Endothelial cell (in vitro differentiated cells): ENCODE measurements around the gene ZNF107. TPM values are rescaled to one million over a fixed set of nuclear protein-coding genes. Genes with fewer than 3 reads are reported as not detected.

Experiments
- DNase-seq: peaks from one replicate; pipeline ENCODE4 v3.0.0; 2021; ENCODE audit warnings: low spot score
- H3K27ac Mint-ChIP-seq: one replicate; pipeline ENCODE4 v1.8.0; 2021; ENCODE audit warnings: mixed read lengths, inconsistent platforms; ENCODE audit not compliant: unreplicated experiment
- H3K27me3 Mint-ChIP-seq: one replicate; pipeline ENCODE4 v1.8.0; 2021; ENCODE audit warnings: mild to moderate bottlenecking, moderate library complexity, mixed read lengths, inconsistent platforms; ENCODE audit not compliant: unreplicated experiment
- H3K36me3 Mint-ChIP-seq: one replicate; pipeline ENCODE4 v1.8.0; 2021; ENCODE audit warnings: mild to moderate bottlenecking, low read depth, mixed read lengths, inconsistent platforms; ENCODE audit not compliant: unreplicated experiment
- H3K4me1 Mint-ChIP-seq: one replicate; pipeline ENCODE4 v1.8.0; 2021; ENCODE audit warnings: mild to moderate bottlenecking, mixed read lengths, inconsistent platforms; ENCODE audit not compliant: unreplicated experiment
- H3K4me3 Mint-ChIP-seq: one replicate; pipeline ENCODE4 v1.8.0; 2021; ENCODE audit warnings: mild to moderate bottlenecking, mixed read lengths, inconsistent platforms; ENCODE audit not compliant: unreplicated experiment
- H3K9me3 Mint-ChIP-seq: one replicate; pipeline ENCODE4 v1.8.0; 2021; ENCODE audit warnings: mixed read lengths, inconsistent platforms; ENCODE audit not compliant: unreplicated experiment
- total RNA-seq: library from RNA; stranded (reverse); fragmentation: NEBNext Ultra II Directional; extraction: Animal tissue kit (Norgen Biotek cat#: 25700); gene quantifications from one replicate; pipeline ENCODE4 v1.2.1, GENCODE V29; 2021; ENCODE audit not compliant: unreplicated experiment
- TF ChIP-seq, protein P1 (sequence below): fragments of 200-600 bp; sonication (generic); IDR thresholded peaks from one replicate; pipeline ENCODE4 v1.5.0; 2021; ENCODE audit warnings: antibody characterized with exemption; ENCODE audit not compliant: unreplicated experiment

Gene ZNF107
- total RNA-seq, 1 donor from 2014 or later = 10.4 TPM

DNA sequence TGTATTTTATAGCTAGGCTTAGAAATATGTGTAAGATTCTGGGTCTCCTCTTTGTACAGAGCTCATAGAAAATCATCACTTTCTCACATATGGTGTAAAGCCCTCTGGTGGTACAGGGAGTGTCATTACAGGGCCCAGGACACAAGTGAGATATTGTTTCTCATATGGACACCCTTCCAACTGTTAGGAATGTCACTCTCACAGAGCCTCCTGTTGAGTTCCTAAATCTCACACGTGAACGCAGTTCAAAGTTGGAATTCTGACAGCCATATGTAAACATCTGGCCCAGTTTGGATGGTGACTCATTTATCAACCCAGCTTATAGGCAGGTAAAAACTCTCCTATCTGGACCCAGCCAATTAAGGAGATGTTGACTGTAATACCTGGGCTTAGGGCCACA, 35.4 kb upstream of the ZNF107 start:
- Mint-ChIP-seq H3K36me3 (no peaks in the 10 kb centered on the region), H3K4me1 (no peaks in the 10 kb centered on the region), H3K4me3 (no peak overlapping the region), H3K27ac (no peak overlapping the region), H3K27me3 (peaks cover 8% of the 10 kb centered on the region), H3K9me3 (peaks cover 14% of the 10 kb centered on the region)
- TF ChIP-seq, protein P1, sequence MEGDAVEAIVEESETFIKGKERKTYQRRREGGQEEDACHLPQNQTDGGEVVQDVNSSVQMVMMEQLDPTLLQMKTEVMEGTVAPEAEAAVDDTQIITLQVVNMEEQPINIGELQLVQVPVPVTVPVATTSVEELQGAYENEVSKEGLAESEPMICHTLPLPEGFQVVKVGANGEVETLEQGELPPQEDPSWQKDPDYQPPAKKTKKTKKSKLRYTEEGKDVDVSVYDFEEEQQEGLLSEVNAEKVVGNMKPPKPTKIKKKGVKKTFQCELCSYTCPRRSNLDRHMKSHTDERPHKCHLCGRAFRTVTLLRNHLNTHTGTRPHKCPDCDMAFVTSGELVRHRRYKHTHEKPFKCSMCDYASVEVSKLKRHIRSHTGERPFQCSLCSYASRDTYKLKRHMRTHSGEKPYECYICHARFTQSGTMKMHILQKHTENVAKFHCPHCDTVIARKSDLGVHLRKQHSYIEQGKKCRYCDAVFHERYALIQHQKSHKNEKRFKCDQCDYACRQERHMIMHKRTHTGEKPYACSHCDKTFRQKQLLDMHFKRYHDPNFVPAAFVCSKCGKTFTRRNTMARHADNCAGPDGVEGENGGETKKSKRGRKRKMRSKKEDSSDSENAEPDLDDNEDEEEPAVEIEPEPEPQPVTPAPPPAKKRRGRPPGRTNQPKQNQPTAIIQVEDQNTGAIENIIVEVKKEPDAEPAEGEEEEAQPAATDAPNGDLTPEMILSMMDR = peak; percentile 62
- DNase-seq = no peak

DNA sequence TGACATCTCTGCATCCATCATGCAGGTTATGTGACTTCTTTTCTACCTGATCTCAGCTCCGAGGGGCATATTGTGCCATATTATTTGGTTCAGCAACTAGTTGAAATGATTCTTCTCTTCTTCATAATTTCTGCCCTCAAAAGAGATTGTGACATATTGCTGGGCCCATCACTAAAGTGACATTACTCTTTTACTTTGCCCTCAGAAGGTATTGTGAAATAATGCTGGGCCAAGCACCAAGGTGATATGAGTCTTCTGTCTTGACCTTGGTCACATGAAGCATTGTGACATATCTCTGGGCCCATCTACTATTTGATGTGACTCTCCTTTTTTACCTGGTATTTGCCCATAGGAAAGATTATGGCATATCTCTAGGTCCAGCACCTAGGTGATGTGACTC, 33.9 kb upstream of the ZNF107 start:
- Mint-ChIP-seq H3K27me3 (peaks cover 6% of the 10 kb centered on the region), H3K4me3 (no peak overlapping the region), H3K4me1 (no peaks in the 10 kb centered on the region), H3K36me3 (no peaks in the 10 kb centered on the region), H3K27ac (no peak overlapping the region), H3K9me3 (peaks cover 14% of the 10 kb centered on the region)
- no peak for DNase-seq
- TF ChIP-seq, protein P1 = no peak

DNA sequence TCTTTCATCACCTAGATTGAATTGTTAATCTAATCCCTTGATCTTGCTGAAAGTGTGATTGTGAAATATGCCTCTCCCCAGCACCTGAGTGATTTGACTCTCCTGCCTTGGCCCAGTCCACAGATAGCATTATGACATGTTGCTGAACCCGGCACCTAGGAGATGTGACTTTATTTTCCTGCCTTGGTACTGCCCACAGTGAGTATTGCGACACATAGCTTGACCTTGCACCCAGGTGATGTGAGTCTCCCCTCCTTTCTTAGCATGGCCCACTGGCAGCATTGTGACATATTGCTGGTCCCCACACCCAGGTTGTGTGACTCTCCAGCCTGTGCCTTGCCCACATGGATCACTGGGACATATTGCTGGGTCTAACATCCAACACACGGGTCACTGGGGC, 32.5 kb upstream of the ZNF107 start:
- TF ChIP-seq, protein P1 = no peak
- Mint-ChIP-seq H3K36me3 (no peaks in the 10 kb centered on the region), H3K27ac (no peak overlapping the region), H3K4me3 (no peak overlapping the region), H3K4me1 (no peaks in the 10 kb centered on the region), H3K27me3 (peaks cover 6% of the 10 kb centered on the region), H3K9me3 (peaks cover 14% of the 10 kb centered on the region)
- no peak for DNase-seq

DNA sequence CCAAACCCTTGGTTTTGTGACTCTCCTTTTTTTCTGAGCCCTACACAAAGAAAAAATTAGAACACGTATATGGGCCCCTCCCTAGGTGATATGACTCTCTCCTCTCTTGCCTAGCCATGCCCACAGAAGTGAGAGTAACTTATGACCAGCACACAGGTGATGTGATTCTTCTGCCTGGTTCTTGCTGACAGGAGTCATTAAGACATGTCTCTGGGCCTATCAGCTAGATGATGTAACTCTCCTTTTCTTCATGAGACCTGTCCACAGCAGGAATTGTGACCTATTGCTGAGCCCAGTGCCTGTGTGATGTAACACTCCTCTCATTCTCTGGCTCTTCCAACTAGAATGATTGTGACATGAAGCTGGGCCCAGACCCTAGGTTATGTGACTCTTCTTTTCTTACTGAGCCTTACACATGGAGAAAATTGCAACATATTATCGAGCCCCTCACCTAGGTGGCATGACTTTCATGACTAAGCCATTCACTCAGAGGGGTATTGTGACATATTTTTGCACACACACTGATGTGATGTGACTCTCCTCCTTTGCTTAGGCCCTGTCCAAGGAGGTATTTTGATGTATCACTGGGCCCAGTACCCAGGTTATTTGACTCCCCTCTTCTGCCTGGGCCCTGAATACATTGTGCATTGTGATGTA, 31.4 kb upstream of the ZNF107 start:
- TF ChIP-seq, protein P1 = no peak
- peaks cover 14% of the 10 kb centered on the region for H3K9me3 Mint-ChIP-seq
- no peak overlapping the region for H3K4me3 Mint-ChIP-seq
- no peaks in the 10 kb centered on the region for H3K36me3 Mint-ChIP-seq
- H3K4me1 Mint-ChIP-seq = no peaks in the 10 kb centered on the region
- H3K27me3 Mint-ChIP-seq = peaks cover 4% of the 10 kb centered on the region
- DNase-seq = no peak
- H3K27ac Mint-ChIP-seq = no peak overlapping the region

DNA sequence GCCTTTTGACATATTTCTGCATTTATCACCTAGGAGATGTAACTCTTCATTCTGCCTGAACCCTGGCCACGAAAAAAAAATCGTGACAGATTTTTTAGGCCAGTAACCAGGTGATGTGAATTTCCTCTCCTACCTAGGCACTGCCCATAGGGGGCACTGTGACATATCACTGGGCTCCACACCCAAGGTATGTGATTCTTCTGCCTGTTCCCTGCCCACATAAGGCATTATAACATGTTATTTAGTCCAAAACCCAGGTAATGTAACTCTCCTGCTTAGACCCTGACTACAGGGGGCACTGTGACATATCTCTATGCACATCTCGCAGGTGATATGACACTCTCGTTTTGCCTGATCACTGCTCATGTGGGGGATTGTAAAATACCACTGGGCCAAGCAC, 29.5 kb upstream of the ZNF107 start:
- Mint-ChIP-seq H3K27me3 (peaks cover 6% of the 10 kb centered on the region), H3K4me1 (no peaks in the 10 kb centered on the region), H3K27ac (no peak overlapping the region), H3K4me3 (no peak overlapping the region), H3K9me3 (peaks cover 27% of the 10 kb centered on the region), H3K36me3 (no peaks in the 10 kb centered on the region)
- TF ChIP-seq, protein P1 = peak; percentile 55
- no peak for DNase-seq
